Measurements from ENCODE around the gene ZBED1. TPM values are rescaled to one million over a fixed set of nuclear protein-coding genes. Genes with fewer than 3 reads are reported as not detected.

Gene ZBED1
- total and polyA plus RNA-seq, 9 of the 15 experiments (the other 6 are each of a cell fraction or from before 2014, with no cell fraction given) = 0.61 to 27.6 (median 13.9) TPM

DNA sequence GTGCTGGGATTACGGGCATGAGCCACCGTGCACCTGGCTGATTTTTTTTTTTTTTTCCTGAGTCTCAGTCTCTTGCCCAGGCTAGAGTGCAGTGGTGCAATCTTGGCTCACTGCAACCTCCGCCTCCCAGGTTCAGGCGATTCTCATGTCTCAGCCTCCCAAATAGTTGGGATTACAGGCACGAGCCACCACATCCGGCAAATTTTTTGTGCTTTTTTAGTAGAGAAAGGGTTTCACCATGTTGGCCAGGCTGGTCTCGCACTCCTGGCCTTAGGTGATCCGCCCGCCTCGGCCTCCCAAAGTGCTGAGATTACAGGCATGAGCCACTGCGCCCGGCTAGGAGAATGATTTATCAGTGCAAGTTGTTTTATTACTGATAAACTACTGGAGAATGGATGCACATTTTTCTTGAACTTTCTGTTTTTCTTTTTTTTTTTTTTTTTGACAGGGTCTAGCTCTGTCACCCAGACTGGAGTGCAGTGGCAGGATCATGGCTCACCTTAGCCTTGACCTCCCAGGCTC, 39.7 kb upstream of the ZBED1 start (continued):
- TF ChIP-seq ILF3 (IDR thresholded peaks at IDR 0.05; ENCODE audit: borderline replicate concordance) = no peak
- TF ChIP-seq KDM4B (IDR thresholded peaks at IDR 0.05; ENCODE audit: borderline replicate concordance in 2 of 2, low read depth in 1 of 2) = no peak
- TF ChIP-seq MLLT1 (IDR thresholded peaks at IDR 0.05) = no peak

GRCh38 chrX:2539586-2539985, 38.8 kb upstream of the ZBED1 start:
- CTCF ChIA-PET (ENCODE audit: low intra/inter-chr PET ratio) = no interaction called here
- no peak for ATAC-seq
- no peak for FAIRE-seq

More at GRCh38 chrX:2539586-2539985, 38.8 kb upstream of the ZBED1 start:
- Histone ChIP-seq H2AFZ (ENCODE audit: low read depth, low read length) (no peak overlapping the region), H3K4me3 (no peak overlapping the region), H3K9ac (ENCODE audit: insufficient read depth in 1 of 2, low read depth in 2 of 2, low read length in 2 of 2) (no peak overlapping the region), H3K27me3 (ENCODE audit: control insufficient read depth in 2 of 2, insufficient read depth in 2 of 2, low read length in 2 of 2) (peaks cover 5 to 6% of the 10 kb centered on the region in 2 experiments; a peak in 3 of 5 replicates), H3K36me3 (ENCODE audit: control insufficient read depth, insufficient read depth, low read length) (no peaks in the 10 kb centered on the region), H3K27ac (ENCODE audit: extremely low read depth, low read depth, low read length) (no peak overlapping the region), H3K79me2 (ENCODE audit: control insufficient read depth, insufficient read depth, low read length) (no peaks in the 10 kb centered on the region), H4K20me1 (replicated peaks; ENCODE audit: control insufficient read depth, insufficient read depth, low read length) (no peaks in the 10 kb centered on the region), H3K9me3 (replicated peaks; ENCODE audit: control insufficient read depth, insufficient read depth, low read depth, low read length) (no peaks in the 10 kb centered on the region), H3K9me1 (ENCODE audit: control insufficient read depth, insufficient read depth, low read length) (no peaks in the 10 kb centered on the region), H3K4me1 (replicated peaks in 1 of 2; ENCODE audit: control insufficient read depth in 2 of 2, insufficient read depth in 2 of 2, low read length in 2 of 2) (no peaks in the 10 kb centered on the region; a peak in 2 of 5 replicates), H3K4me2 (ENCODE audit: insufficient read depth, low read length) (no peak overlapping the region)
- POLR2A ChIA-PET = no interaction called here
- intact Hi-C loops (cut with micrococcal nuclease) = no loop called here
- no TSS peak for BruUV-seq (replicated peaks)
- 0% methylated on average over 3 of the region's 3 CpGs for WGBS (ENCODE audit: insufficient coverage, low coverage, missing lambda C conversion rate)
- TF ChIP-seq KHSRP (IDR thresholded peaks at IDR 0.05) (no peak), SNIP1 (IDR thresholded peaks at IDR 0.05; ENCODE audit: low read depth) (no peak), KLF10 (CRISPR knock-in tag; IDR thresholded peaks at IDR 0.05) (no peak)
- no peak for DNase-seq (ENCODE audit: extremely low read depth in 1 of 4, low spot score in 3 of 4)
- in situ Hi-C loops (cut with MboI) = no loop called here
